A549 (cell line): ENCODE results near the gene GNB1. TPM values are rescaled to one million over a fixed set of nuclear protein-coding genes. Genes with fewer than 3 reads are reported as not detected.
"Not testable (repeated sequence)": the region's sequence is repeated elsewhere in the genome, so short reads cannot be mapped to it uniquely, and the experiment has no call there.

Experiments
- ATAC-seq, 2 experiments: fragments of 200-7000 bp in 1 of 2; fragments of >200 bp in 1 of 2; cut with Nextera tagmentation in 1 of 2; cut with Tn5 transposase in 1 of 2; 3 replicates each; pipeline versions ENCODE4 v1.8.0 to v1.9.1; 2018 to 2020; ENCODE audit warnings: mild to moderate bottlenecking in 1 of 2, moderate library complexity in 1 of 2
- CTCF ChIA-PET: fragments of 300-600 bp; sonication (Branson Sonifier 250); formaldehyde crosslinking; extraction: SDS; loops from one replicate; lab custom pipeline; 2021; ENCODE audit warnings: antibody characterized with exemption, inconsistent platforms; lab: Yijun Ruan, JAX
- POLR2A ChIA-PET: fragments of 350-600 bp; formaldehyde crosslinking; extraction: SDS; loops from one replicate; lab custom pipeline; 2021; ENCODE audit warnings: antibody characterized with exemption, inconsistent platforms; lab: Yijun Ruan, JAX
- DNase-seq, 2 experiments: peaks; one replicate each; pipeline versions ENCODE4 v3.0.0 to v3.0.0-alpha.2; 2011 to 2016; ENCODE audit warnings: low read depth in 1 of 2, low spot score in 1 of 2
- FAIRE-seq: peaks from 2 replicates; lab custom pipeline; 2011; peaks lifted over from hg19 to GRCh38; lab: Jason Lieb, UNC
- H3K27ac ChIP-seq, 2 experiments: fragments of >200 bp; sonication (Bioruptor Twin); formaldehyde crosslinking; 3 replicates each; pipeline ENCODE4 v1.5.1; 2016 to 2017
- H3K4me1 ChIP-seq: fragments of >200 bp; sonication (Bioruptor Twin); formaldehyde crosslinking; 3 replicates; pipeline ENCODE4 v1.6.1; 2016
- H3K4me2 ChIP-seq: fragments of >200 bp; sonication (Bioruptor Twin); formaldehyde crosslinking; 3 replicates; pipeline ENCODE4 v1.6.1; 2016
- H3K4me3 ChIP-seq: fragments of >200 bp; sonication (Bioruptor Twin); formaldehyde crosslinking; 3 replicates; pipeline ENCODE4 v1.5.1; 2016
- H3K9me3 ChIP-seq: fragments of >200 bp; sonication (Bioruptor Twin); formaldehyde crosslinking; 3 replicates; pipeline ENCODE4 v1.6.1; 2016
- BHLHE40 ChIP-seq: IDR thresholded peaks from 2 replicates; pipeline ENCODE4 v1.6.1; 2012; ENCODE audit warnings: low read depth, low read length, inconsistent platforms
- CBX2 ChIP-seq: fragments of 200-600 bp; sonication (generic); IDR thresholded peaks from 2 replicates; pipeline ENCODE4 v1.6.1; 2016; ENCODE audit warnings: low read depth, mild to moderate bottlenecking, borderline replicate concordance
- CBX8 ChIP-seq: fragments of 200-600 bp; sonication (generic); IDR thresholded peaks from 2 replicates; pipeline ENCODE4 v1.6.1; 2016
- EHMT2 ChIP-seq: fragments of 200-600 bp; sonication (generic); IDR thresholded peaks from 2 replicates; pipeline ENCODE4 v1.6.1; 2016; ENCODE audit warnings: antibody characterized with exemption, low read depth, mild to moderate bottlenecking, moderate library complexity
- ESRRA ChIP-seq: fragments of 150-350 bp; IDR thresholded peaks from 2 replicates; pipeline ENCODE4 v1.6.1; 2014; ENCODE audit warnings: mild to moderate bottlenecking, low read length, borderline replicate concordance
- FOSL2 ChIP-seq, 2 experiments: fragments of 450-650 bp in 1 of 2; fragments of >200 bp in 1 of 2; sonication (Bioruptor Twin) in 1 of 2; formaldehyde crosslinking; IDR thresholded peaks; 2 replicates each; pipeline versions ENCODE4 v1.5.0 to v1.6.1; 2016 to 2020; ENCODE audit warnings: mild to moderate bottlenecking in 1 of 2, moderate library complexity in 1 of 2
- HDAC2 ChIP-seq: fragments of 200-600 bp; sonication (generic); IDR thresholded peaks from 2 replicates; pipeline ENCODE4 v1.6.1; 2016
- KDM5A ChIP-seq: fragments of 200-600 bp; sonication (generic); IDR thresholded peaks from 2 replicates; pipeline ENCODE4 v1.6.1; 2016; ENCODE audit warnings: antibody characterized with exemption, mild to moderate bottlenecking
- MAZ ChIP-seq: fragments of 150-350 bp; IDR thresholded peaks from 2 replicates; pipeline ENCODE4 v1.6.1; 2014; ENCODE audit warnings: antibody characterized with exemption, low read depth, low read length, borderline replicate concordance
- POLR2AphosphoS2 ChIP-seq: conservative IDR thresholded peaks from 2 replicates; pipeline ENCODE4 v1.6.1; 2012; ENCODE audit warnings: low read length, improper control_type of control experiment, inconsistent platforms
- RAD21 ChIP-seq, 2 experiments: fragments of >200 bp in 1 of 2; sonication (Bioruptor Twin) in 1 of 2; formaldehyde crosslinking in 1 of 2; IDR thresholded peaks in 1 of 2; conservative IDR thresholded peaks in 1 of 2; 2 replicates in 1 of 2; 3 replicates in 1 of 2; pipeline ENCODE4 v1.6.1; 2012 to 2018; ENCODE audit warnings: inconsistent platforms in 1 of 2
- RCOR1 ChIP-seq: fragments of 150-350 bp; IDR thresholded peaks from 2 replicates; pipeline ENCODE4 v1.6.1; 2014; ENCODE audit warnings: antibody characterized with exemption, low read length, low read depth
- SMC3 ChIP-seq: fragments of >200 bp; sonication (Bioruptor Twin); formaldehyde crosslinking; IDR thresholded peaks from 3 replicates; pipeline ENCODE4 v1.6.1; 2018; ENCODE audit warnings: inconsistent platforms
- ZNF302 ChIP-seq: fragments of 250-450 bp; sonication (Bioruptor Pico); IDR thresholded peaks from 2 replicates; pipeline ENCODE4 v1.9.0; 2021; ENCODE audit warnings: inconsistent platforms, mild to moderate bottlenecking, moderate library complexity
- WGBS: methylation state at CpG from one replicate; pipeline ENCODE4 v1.1.6; 2017; ENCODE audit errors: missing lambda C conversion rate; 5-methylcytosine and 5-hydroxymethylcytosine counted together
- polyA plus RNA-seq, 4 experiments: library from polyadenylated mRNA; depleted of rRNA in 3 of 4; stranded (reverse); fragments of >200 nt; fragmentation: RNase III in 1 of 4; extraction: RNeasy Plus Mini Kit Qiagen cat#74134 plus additional on column Dnase treatment in 1 of 4; gene quantifications; 2 replicates in 3 of 4; 3 replicates in 1 of 4; pipeline ENCODE4 v1.2.3, GENCODE V29; 2011 to 2017
- TF ChIP-seq, protein P1 (sequence below): fragments of >200 bp; sonication (Bioruptor Twin); formaldehyde crosslinking; IDR thresholded peaks from 3 replicates; pipeline ENCODE4 v1.6.1; 2016

The GNB1 gene
- polyA plus RNA-seq, 2 of the 4 experiments (the other 2 are of a cell fraction), result 159 to 270 TPM

- ATAC-seq, result no peak
- ChIA-PET CTCF (no interaction called here), POLR2A (no interaction called here)
- DNase-seq, result no peak
- FAIRE-seq, result no peak
- H3K4me3 ChIP-seq, result no peak overlapping the region
- TF ChIP-seq RAD21 (conservative IDR thresholded peaks at IDR 0.05 in 1 of 2, IDR thresholded peaks at IDR 0.05 in 1 of 2), result no peak
- no peak for TF ChIP-seq BHLHE40
- H3K4me1 ChIP-seq, result peaks cover 61% of the 10 kb centered on the region
- no peak overlapping the region; a peak in 1 of 6 replicates for H3K27ac ChIP-seq
- 71% methylated on average over 4 of the region's 4 CpGs for WGBS
- no peak overlapping the region for H3K4me2 ChIP-seq
- H3K9me3 ChIP-seq, result no peaks in the 10 kb centered on the region
Observed at GRCh38 chr1:1857096-1857703, 33.7 kb downstream of the GNB1 start.

DNA sequence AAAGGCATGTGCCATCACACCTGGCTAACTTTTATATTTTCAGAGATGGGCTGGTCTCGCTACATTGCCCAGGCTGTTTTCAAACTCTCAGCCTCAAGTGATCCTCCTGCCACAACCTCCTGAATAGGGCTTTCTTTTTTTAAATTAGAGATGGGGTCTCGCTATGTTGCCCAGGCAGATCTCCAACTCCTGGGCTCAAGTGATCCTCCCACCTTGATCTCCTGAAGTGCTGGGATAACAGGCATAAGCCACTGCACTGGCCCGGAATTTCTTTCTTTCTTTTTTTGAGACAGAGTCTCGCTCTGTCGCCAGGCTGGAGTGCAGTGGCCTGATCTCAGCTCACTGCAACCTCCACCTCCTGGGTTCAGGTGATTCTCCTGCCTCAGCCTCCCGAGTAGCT is 34.7 kb downstream of the GNB1 start:
- H3K4me3 ChIP-seq, ATAC-seq, H3K4me2 ChIP-seq, POLR2A ChIA-PET, H3K27ac ChIP-seq, H3K9me3 ChIP-seq, FAIRE-seq, DNase-seq: not testable (repeated sequence)
- 97% methylated on average over 6 of the region's 6 CpGs for WGBS
- peaks cover 56% of the 10 kb centered on the region for H3K4me1 ChIP-seq
- CTCF ChIA-PET, result interaction anchor here (1.0 kb wide), 2 partner anchors 13 to 49 kb away, joined by 3 read pairs; no protein-coding TSS in a partner anchor

GRCh38 chr1:1853593-1854257 is 37.2 kb downstream of the GNB1 start:
- ATAC-seq (no peak), FAIRE-seq (no peak), DNase-seq (no peak)
- TF ChIP-seq FOSL2 (IDR thresholded peaks at IDR 0.05) (no peak), FOSL2 (CRISPR knock-in tag; IDR thresholded peaks at IDR 0.05) (no peak), MAZ (no peak)
- Histone ChIP-seq H3K4me1 (peaks cover 34% of the 10 kb centered on the region), H3K27ac (no peak overlapping the region), H3K9me3 (no peaks in the 10 kb centered on the region), H3K4me3 (no peak overlapping the region), H3K4me2 (0 out of 3 replicates have a peak overlapping the region, but pooled peaks have one; percentile 14)
- WGBS, result 55% methylated on average over 7 of the region's 7 CpGs
- CTCF ChIA-PET, result interaction anchor here (1.2 to 2.3 kb wide), 2 partner anchors 33 to 52 kb away, joined by 3 to 9 read pairs; no protein-coding TSS in a partner anchor
- POLR2A ChIA-PET, result no interaction called here

DNA sequence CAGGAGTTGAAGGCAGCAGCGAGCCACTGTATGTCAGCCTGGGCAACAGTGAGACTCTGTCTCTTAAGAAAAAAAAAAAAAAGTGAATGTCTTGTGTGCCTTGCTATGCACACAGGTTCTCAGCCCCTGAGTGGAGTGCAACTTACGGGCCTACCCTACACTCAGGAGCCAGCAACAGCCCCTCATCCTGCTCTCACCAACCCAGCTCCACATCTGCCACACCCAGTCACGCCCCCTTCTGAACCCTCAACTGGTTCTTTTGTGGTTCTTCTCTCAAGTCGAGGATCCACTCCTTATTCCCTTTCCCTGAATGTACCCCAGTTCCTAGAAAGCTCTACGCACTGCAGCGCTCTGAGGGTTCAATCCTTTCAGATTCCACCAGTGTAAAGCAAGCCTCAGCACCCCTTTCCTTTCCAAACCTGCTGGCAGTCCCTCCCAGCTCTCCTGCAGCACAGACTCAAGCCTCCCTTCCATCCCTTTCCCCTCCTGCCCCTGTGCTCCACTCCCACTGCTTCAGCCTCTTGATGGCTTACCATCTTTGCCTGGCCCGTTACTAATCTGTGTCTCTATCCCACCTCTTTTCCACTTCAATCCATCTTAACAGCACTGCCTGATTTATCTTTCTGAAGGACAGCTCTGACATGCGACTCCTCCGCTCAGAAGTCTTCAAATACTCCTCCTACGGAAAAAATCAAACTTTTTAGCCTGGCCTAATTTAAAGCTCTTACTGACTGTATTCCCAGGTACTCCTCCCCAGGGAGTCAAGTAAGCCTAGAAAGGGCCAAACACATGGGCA is 38.1 kb downstream of the GNB1 start:
- CTCF ChIA-PET, result interaction anchor here (1.2 to 2.3 kb wide), 2 partner anchors 34 to 53 kb away, joined by 3 to 9 read pairs; no protein-coding TSS in a partner anchor
- no peak for DNase-seq
- WGBS, result 89% methylated on average over 10 of the region's 10 CpGs
- Histone ChIP-seq H3K4me1 (peaks cover 25% of the 10 kb centered on the region; the same call in 2 of the 3 replicates), H3K9me3 (no peaks in the 10 kb centered on the region), H3K4me2 (no peak overlapping the region), H3K27ac (no peak overlapping the region), H3K4me3 (no peak overlapping the region)
- TF ChIP-seq SMC3 (no peak), KDM5A (no peak), ESRRA (no peak), HDAC2 (no peak), FOSL2 (IDR thresholded peaks at IDR 0.05) (no peak), FOSL2 (CRISPR knock-in tag; IDR thresholded peaks at IDR 0.05) (no peak), EHMT2 (no peak), ZNF302 (CRISPR knock-in tag) (no peak), MAZ (no peak), CBX2 (no peak), POLR2AphosphoS2 (no peak), BHLHE40 (no peak), CBX8 (no peak), RCOR1 (no peak)
- TF ChIP-seq, protein P1, sequence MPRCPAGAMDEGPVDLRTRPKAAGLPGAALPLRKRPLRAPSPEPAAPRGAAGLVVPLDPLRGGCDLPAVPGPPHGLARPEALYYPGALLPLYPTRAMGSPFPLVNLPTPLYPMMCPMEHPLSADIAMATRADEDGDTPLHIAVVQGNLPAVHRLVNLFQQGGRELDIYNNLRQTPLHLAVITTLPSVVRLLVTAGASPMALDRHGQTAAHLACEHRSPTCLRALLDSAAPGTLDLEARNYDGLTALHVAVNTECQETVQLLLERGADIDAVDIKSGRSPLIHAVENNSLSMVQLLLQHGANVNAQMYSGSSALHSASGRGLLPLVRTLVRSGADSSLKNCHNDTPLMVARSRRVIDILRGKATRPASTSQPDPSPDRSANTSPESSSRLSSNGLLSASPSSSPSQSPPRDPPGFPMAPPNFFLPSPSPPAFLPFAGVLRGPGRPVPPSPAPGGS, result no peak
- no peak for ATAC-seq
- FAIRE-seq, result no peak
- POLR2A ChIA-PET, result no interaction called here
